HG03095 (cell line): ENCODE results near the gene RNGTT.
"Not testable (repeated sequence)": the region's sequence is repeated elsewhere in the genome, so short reads cannot be mapped to it uniquely, and the experiment has no call there.

ENCODE experiments used
- ATAC-seq: cut with Tn5 transposase; IDR thresholded peaks from one replicate; pipeline ENCODE4 v1.9.1; 2021; ENCODE audit warnings: moderate library complexity; ENCODE audit not compliant: unreplicated experiment

Gene RNGTT

DNA sequence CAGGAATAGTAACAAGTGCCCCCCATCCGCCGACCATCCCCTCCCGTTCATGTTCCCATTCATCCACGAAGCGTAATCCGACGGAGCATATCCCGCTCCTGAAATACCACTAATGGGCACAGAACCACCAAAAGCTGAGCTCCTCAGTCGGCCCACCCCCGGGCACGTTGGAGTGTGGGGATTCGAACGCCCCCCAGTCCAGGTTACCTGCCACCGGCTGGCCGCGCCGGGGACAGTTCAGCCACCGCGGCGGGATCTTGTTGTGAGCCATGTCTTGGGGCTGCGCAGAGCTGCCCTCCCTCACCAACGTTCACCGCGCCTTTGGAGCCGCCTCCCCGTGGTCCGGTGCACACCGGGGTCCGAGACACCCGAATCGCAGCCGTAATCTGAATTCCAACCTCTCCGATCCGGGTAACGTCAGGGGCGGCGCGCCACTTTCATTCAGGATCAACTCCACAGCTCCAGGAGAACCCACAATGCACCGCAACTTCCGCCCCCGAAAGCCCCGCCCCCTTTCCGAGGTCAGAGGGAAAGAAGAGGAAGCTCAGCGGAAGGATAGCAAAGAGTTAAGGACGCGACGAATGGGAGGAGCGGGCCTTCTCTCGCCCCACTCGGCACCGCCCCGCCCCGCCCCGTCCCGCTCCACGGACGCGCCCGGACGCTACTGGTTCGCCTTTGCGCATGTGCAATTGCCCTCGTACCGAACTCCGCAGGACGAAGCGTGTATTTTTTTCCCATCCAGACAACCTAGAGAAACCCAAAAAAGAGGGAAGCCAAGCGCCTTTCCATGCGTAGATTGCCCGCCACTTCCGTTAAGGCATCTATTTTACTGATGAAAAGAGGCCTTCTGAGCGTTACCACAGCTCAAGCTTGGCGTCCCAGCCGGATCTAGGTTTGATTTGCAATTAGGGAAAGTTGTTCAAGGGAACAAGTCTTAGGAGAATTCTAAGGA is at the start of gene RNGTT:
Gene RNGTT, minus strand, starts transcription at position 480 of the 952 bp plus-strand sequence. Its CDS starts 209 bp downstream, at position 271.
- peak; percentile 99 for ATAC-seq

DNA sequence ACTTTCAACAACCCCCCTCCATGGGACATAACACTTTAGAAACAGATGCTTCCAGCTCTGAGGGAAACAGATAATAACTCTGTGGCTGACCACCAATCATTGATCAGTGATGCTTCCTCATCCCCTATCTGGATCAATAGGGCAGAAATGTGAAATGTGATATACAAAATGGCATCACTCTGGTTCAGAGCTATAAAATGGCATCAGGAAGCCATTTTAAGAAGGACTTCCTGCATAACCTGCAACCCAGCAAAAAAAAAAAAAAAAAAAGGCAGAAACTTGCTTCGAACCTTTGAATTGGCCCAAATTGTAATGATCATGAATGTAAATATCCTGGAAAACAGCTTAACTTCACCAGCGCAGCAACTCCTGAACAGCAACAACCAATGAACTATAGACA is 48.0 kb upstream of the RNGTT start:
- ATAC-seq, result no peak

DNA sequence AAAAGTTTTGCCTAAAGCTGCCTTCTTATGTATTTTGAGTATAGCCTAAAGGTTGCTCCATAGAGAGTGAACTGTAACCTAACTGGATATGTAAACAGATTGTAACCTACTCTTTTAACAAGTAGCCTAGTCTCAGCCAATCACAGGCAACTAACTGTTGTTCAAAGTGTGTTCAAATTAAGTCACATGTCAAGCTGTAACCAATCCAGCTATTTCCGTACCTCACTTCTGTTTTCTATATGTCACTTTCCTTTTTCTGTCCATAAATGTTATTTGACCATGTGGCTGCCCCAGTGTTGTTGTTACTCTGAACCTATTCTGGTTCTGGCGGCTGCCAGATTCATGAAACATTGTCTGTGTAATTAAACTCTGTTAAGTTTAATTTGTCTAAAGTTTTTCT is 47.4 kb upstream of the RNGTT start:
- ATAC-seq, result no peak

DNA sequence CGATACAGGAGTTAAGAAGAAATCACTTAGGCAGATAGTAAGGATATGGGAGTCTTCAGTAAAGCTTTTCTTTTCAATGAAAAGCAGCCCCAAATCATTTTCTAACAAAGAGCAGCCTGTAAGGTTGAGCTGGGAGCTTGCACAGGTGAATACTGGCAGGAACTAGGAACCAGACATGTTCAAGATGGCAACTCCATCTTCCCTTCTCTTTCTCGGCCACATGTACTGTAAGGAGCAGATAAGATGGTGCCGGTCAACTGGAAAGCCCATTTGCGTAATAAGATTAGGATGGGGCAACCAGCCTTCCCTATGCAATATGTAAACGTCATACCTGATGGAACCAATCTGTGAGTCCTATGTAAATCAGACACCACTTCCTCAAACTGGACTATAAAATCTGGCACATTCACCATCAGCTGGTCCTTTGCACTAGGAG is 46.2 kb upstream of the RNGTT start:
- ATAC-seq, result no peak

DNA sequence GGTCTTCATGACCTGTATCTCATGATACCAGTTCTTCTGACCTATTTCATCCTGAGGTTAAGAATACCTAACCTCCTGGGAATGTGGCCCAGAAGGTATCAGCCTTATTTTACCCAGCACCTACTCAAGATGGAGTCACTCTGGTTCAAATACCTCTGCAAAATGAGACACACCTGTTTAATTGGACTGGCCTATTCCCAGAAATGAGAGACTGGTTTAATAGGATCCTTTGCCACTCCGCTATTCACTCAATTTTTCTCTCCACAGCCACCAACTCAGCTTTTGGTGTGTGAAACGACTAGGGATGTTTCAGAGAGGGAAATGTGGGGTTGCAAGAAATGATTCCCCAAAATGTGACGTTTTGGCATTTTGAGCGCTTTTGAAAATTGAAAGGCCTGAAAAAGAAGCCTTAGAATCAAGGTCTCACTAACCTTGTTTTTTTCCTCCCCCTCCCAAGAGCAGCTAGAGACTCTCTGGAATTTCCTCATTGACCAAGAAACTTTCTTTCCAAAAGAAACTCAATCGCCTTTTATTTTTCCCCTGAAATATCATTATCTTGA is 45.5 kb upstream of the RNGTT start:
- no peak for ATAC-seq

DNA sequence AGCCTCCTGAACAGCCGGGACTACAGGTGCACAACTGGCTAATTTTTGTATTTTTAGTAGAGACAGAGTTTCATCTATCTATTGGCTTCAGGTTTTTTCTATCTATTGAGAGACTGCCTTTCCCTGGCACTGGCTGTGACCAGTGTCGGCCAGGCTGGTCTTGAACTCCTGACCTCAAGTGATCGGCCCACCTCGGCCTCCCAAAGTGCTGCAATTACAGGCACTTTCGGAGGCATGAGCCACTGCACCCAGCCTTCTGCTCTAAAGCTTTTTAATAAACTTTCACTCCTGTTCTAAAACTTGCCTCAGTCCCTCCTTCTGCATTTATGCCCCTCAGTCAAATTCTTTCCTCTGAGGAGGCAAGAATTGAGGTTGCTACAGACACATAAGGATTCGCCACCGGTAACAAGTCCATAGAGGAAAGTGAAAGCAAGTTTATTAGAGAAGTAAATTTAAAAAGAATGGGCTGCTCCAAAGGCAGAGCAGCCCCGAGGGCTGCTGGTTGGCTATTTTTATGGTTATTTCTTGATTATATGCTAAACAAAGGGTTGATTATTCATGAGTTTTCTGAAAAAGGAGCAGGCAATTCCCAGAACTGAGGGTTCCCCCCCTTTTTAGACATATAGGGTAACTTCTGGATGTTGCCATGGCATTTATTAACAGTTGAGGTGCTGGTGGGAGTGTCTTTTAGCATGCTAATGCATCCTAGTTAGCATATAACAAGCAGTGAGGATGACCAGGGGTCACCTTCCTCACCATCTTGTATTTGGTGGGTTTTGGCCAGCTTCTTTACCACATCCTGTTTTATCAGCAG is 44.8 kb upstream of the RNGTT start:
- no peak for ATAC-seq

DNA sequence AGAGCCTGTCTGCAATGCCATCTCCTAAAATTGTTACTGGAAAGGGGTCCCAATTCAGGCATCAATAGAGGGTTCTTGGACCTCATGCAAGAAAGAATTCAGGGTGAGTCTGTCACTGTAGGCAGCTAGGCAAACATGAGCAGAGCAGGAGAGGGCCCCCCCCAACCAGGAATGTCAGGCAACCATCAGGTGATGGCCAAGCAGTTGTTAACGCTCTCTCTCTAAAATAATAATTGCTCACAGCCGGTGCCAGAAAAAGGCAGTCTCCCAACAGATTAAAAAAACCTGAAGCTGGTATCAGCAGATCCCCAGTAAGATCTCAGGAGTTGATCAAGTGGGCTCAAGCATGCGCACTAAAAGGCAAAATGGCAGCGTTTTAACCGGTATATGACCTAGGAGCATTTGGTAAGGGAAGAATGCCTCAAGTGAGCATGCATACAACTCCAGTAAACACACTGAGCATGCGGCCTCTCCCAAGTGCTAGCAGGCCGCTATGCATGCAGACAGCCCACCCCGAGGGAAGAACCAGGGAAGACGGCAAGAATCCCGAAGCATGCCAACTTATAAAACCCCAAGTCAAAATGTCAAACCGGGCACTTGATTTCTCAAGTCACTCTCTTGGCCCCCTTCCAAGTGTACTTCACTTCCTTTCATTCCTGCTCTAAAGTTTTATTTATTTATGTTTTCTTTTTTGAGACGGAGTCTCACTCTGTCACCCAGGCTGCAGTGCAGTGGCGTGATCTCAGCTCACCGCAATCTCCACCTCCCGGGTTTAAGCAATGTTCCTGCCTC is 44.0 kb upstream of the RNGTT start:
- no peak for ATAC-seq

DNA sequence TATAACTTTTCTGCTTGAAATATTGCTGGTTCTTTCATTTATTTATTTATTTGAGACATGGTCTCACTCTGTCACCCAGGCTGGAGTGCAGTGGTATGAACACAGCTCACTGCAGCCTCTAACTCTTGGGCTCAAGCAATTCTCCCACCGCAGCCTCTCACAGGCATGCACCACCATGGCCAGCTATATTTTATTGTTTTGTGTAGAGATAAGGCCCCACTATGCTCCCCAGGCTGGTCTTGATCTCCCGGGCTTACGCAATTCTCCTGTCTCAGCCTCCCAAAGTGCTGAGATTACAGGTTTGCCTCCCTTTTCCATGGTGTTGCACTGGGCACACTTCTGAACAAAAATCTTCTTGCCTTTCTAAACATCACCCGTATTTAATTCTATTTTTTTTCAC is 39.1 kb upstream of the RNGTT start:
- ATAC-seq, result no peak

DNA sequence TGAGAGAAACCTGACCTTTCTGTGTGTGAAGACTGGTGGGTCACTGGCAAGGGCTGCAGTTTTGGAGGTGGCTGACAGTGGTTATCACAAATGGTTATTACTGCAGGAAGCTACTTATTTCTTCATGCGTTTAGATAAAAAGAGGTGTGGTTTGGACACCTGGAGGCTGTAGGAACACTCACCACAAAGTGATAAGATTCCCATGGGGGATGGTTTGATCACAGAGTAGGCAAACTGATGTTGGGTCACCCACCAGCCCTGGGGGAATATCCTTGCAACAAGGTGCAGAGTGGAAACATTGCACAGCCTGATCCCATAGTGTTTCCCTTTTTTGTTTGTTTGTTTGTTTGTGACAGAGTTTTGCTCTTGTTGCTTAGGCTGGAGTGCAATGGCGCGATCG is 33.9 kb upstream of the RNGTT start:
- ATAC-seq, result no peak

DNA sequence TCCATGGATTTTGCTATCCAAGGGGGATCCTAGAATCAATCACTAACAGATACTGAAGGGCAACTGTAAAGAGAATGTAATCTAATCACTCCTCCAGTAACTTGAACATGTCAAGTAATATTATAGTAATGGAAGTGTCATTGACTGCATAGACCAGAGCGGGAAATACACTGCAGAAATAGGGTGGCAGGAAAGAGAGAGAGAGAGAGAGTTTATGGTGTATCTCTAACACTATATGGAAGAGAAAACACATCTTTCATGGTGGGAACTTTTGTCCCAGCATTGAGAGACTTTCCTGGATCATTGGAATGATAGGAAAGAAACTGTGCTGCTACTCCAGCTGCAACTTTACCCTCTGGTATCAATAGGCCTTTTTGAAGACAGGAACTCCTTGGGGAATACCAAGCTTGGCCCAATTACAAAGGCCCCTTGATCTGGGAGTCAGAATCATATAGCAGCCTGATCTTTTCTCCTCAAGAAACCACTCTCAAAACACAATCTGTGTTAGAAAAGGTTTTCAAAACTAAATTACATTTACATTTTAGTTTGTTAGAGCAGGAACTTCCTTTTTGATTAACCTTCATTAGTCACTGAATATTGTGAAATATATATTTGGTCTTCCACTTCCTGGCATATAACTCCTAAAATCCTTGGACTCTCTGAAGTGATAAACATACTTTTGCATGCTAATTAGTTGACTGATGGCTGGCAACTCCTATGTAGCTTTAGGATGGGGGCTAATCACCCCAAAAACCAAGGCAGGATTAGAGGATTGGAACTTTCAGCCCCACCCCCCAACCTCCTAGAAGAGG is 29.5 kb upstream of the RNGTT start:
- ATAC-seq, result no peak

DNA sequence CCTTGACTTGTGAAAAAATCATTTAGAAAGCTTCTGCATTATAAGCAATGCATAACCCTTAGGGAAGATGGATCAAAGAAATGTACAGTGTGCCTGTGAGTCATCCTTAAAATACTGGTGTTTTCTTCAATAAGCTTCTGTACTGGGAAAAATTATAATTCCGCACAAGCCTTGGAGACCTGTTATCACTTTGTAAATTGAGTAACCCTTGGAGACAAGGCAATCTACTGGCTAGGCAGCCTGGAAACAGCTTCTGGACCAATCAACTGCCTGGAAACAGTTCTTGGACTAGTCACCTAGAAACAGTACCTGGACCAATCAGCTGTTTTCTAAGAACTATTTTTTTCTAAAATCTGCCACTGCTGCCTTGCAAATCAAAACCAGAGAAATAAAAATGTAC is 25.8 kb upstream of the RNGTT start:
- ATAC-seq, result no peak

DNA sequence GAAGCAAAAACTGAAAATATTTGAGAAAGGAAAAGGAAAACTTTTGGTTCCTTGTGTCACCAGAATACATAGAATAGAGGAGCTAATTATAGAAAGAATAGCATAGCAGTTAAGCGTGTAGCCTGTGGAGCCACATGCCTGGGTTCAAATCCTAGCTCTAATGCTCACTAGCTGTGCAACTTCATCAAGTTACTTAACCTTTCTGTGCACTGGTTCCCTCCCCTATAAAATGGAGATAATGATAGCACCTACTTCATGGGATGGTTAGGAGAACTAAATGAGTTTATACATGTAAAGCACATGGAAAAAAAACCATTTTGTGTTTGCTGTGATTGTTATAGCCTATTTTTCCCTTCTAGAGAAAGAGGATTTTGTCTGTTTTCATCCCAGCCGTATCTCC is 24.5 kb upstream of the RNGTT start:
- ATAC-seq, result no peak

DNA sequence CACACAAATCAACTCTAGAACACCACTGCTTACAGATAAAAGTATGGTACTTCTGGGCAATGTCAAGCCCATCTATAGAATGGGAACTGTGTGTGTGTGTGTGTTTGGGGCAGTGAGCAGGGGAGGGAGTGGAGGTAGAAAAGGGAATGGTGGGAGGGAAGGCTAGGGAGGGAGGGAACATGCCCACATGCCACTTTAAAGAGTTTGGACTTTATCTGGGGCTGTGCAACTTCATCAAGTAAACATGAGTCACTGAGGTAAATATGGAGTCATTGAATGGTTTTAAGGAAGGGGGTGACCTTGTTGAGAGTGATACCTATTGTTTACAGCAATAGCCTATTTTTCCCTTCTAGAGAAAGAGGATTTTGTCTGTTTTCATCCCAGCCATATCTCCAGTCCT is 22.5 kb upstream of the RNGTT start:
- ATAC-seq, result no peak

DNA sequence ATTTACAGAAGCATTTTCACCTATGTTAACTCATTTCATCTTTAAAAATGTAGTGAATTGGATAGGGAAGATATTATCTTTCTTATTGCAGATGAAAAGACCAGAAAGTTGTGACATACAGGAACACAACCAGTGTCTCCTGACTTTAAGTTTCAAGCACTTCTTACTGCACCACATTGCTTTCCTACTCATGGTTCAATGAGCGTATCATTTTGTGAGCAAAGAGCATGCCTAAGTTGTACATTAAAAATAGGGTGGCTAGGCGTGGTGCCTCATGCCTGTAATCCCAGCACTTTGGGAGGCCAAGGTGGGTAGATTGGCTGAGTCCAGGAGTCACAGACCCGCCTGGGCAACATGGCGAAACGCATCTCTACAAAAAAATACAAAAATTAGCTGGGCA is 21.2 kb upstream of the RNGTT start:
- no peak for ATAC-seq

DNA sequence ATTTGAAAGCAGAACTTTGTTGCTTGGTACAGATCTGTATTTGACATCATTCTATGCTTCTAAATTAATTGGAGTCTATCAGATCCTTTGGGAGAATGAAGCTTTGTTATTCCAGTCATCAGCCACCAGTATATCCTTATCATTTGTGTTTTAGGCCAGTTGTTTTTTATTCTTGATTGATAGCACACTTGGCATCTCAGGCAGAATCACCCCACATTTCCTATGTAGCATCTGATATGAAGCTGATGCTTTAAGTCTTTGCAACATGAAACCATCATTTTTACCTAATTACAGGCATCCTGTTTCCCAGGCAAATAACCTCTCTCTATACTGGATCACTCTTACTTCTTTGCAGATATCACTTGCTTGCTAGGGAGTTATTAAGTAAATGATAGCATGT is 20.7 kb upstream of the RNGTT start:
- no peak for ATAC-seq

DNA sequence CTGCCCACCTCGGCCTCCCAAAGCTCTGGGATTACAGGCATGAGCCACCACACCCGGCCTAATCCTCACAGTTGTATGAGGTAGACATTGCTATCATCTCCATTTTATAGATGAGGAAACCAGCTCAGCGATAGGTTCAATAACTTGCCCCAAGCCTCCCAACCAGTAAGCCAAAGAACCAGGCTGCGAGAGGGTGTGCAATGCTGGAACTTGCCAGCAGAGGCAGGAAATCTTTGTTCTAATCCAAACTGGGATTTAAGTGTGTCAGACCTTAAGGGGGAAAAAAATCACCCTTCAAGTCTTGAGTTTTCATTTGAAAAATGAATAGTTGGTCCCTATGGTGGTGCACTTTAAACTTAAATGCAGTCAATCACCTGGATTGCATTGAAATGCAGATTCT is 20.1 kb upstream of the RNGTT start:
- ATAC-seq, result no peak

DNA sequence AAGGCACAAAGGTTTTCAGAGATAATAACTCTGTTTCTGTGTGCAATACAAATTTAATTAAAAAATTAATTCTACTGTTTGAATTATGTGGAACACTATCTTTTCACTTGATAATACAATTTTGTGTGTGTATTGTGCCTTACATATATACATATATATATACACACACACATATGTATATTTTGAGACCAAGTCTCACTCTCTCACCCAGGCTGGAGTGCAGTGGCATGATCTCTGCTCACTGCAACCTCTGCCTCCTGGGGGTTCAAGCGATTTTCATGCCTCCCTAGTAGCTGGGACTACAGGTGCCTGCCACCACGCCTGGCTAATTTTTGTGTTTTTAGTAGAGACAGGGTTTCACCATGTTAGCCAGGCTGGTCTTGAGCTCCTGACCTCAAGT is 19.7 kb upstream of the RNGTT start:
- ATAC-seq, result not testable (repeated sequence)

DNA sequence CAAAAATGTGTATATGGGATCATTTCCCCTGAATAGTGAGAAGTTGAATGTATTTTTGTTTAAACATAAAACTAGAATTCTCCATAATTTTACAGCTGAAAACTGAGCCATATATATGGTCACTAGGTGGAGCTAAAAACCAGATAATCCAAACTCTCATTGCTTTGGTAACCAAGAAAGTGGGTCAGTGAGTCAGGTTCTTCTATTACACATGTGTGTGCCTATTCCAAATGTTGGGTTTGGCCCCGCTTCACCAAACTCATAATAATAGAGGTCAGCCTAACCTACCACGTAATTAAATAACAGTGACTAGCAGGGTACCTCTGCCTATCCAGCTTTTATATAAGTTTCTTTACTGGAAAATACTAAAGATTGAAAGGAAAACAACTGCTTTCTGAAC is 19.3 kb upstream of the RNGTT start:
- ATAC-seq, result no peak

DNA sequence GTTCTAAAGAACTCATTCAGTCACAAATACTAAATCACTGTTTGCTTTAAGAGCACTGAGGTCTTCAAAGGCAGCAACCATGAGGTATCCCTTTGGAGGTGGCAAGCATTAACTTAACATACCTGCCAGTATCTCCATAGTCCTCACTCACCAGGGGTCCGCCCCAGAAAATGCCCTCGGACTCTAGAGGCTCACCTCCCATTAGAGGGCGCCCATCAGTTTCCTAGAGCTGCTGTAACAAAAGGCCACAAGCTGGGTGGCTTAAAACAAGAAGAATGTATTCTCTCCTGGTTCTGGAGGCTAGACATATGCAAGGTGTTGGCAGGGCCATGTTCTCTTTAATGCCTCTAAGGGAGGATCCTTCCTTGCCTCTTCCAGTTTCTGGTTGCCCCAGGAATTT is 12.0 kb upstream of the RNGTT start:
- no peak for ATAC-seq
